CD8-positive, alpha-beta memory T cell (primary cell): ENCODE measurements around the gene IQCE. TPM values are rescaled to one million over a fixed set of nuclear protein-coding genes. Genes with fewer than 3 reads are reported as not detected.

Experiments
- CTCF ChIA-PET: fragments of 350-600 bp; sonication (Branson Sonifier 250); formaldehyde crosslinking; loops from one replicate; lab custom pipeline; 2021; ENCODE audit warnings: antibody characterized with exemption; lab: Charles Lee
- POLR2A ChIA-PET: fragments of 350-600 bp; sonication (Branson Sonifier 250); formaldehyde crosslinking; loops from one replicate; lab custom pipeline; 2021; ENCODE audit warnings: antibody characterized with exemption; lab: Charles Lee
- DNase-seq, 5 donors: peaks; one replicate each; pipeline versions ENCODE4 v3.0.0 to v3.0.0-alpha.2; 2020 to 2022; ENCODE audit warnings: mixed read lengths in 1 of 5
- H3K27ac ChIP-seq: one replicate; pipeline ENCODE4 v1.7.0; 2013; ENCODE audit warnings: low read depth, mild to moderate bottlenecking, low read length, moderate library complexity
- H3K27me3 ChIP-seq: 2 replicates; pipeline ENCODE4 v1.7.0; 2013; ENCODE audit warnings: low read length, mild to moderate bottlenecking; ENCODE audit not compliant: insufficient read depth, poor library complexity, severe bottlenecking
- H3K36me3 ChIP-seq: 2 replicates; pipeline ENCODE4 v1.7.0; 2013; ENCODE audit warnings: mild to moderate bottlenecking, low read length, moderate library complexity; ENCODE audit not compliant: insufficient read depth
- H3K4me1 ChIP-seq: 2 replicates; pipeline ENCODE4 v1.7.0; 2013; ENCODE audit warnings: mild to moderate bottlenecking, low read length, moderate library complexity; ENCODE audit not compliant: insufficient read depth
- H3K4me3 ChIP-seq: 2 replicates; pipeline ENCODE4 v1.7.0; 2013; ENCODE audit warnings: mild to moderate bottlenecking, low read length
- H3K9me3 ChIP-seq: 2 replicates; pipeline ENCODE4 v1.7.0; 2013; ENCODE audit warnings: mild to moderate bottlenecking, low read length
- H3K27ac Mint-ChIP-seq, 8 donors: one replicate each; pipeline ENCODE4 v1.8.0; 2020 to 2021; ENCODE audit warnings: mixed read lengths in 8 of 8, mild to moderate bottlenecking in 6 of 8, inconsistent platforms in 3 of 8, moderate library complexity in 3 of 8
- H3K27me3 Mint-ChIP-seq, 2 donors: one replicate each; pipeline ENCODE4 v1.8.0; 2020 to 2021; ENCODE audit warnings: mixed read lengths in 2 of 2, mild to moderate bottlenecking in 1 of 2, moderate library complexity in 1 of 2
- H3K36me3 Mint-ChIP-seq, 3 donors: one replicate each; pipeline ENCODE4 v1.8.0; 2020 to 2021; ENCODE audit warnings: mixed read lengths in 3 of 3, inconsistent platforms in 1 of 3, mild to moderate bottlenecking in 1 of 3
- H3K4me1 Mint-ChIP-seq, 3 donors: one replicate each; pipeline ENCODE4 v1.8.0; 2020 to 2021; ENCODE audit warnings: mixed read lengths in 3 of 3, inconsistent platforms in 1 of 3, mild to moderate bottlenecking in 1 of 3
- H3K4me3 Mint-ChIP-seq, 7 donors: one replicate each; pipeline ENCODE4 v1.8.0; 2020 to 2021; ENCODE audit warnings: mixed read lengths in 7 of 7, mild to moderate bottlenecking in 6 of 7, moderate library complexity in 4 of 7, inconsistent platforms in 2 of 7
- H3K9me3 Mint-ChIP-seq, 5 donors: one replicate each; pipeline ENCODE4 v1.8.0; 2020 to 2022; ENCODE audit warnings: mixed read lengths in 5 of 5, mild to moderate bottlenecking in 3 of 5, moderate library complexity in 2 of 5, inconsistent platforms in 1 of 5
- polyA plus RNA-seq: library from polyadenylated mRNA; unstranded; fragments of 300-500 nt; fragmentation: Illumina TruSeq; gene quantifications from one replicate; pipeline ENCODE4 v1.2.3, GENCODE V29; 2021
- total RNA-seq, 2 experiments: library from RNA; stranded (reverse); gene quantifications; one replicate each; pipeline ENCODE4 v1.2.3, GENCODE V29; 2021

IQCE gene
- total and polyA plus RNA-seq, 3 experiments from 2014 or later: 4.1 to 10.4 (median 9.6) TPM

- Mint-ChIP-seq H3K36me3 (peaks cover 0 to 27% (median 0%) of the 10 kb centered on the region in 3 donors), H3K27ac (peak overlapping the region in 7 of 8 donors; percentile 35 to 87 (median 79)), H3K4me3 (peak overlapping the region; percentile 78 to 92 (median 83)), H3K9me3 (no peaks in the 10 kb centered on the region), H3K27me3 (peaks cover 0 to 1% of the 10 kb centered on the region in 2 donors), H3K4me1 (peaks cover 22 to 45% (median 27%) of the 10 kb centered on the region in 3 donors)
- Histone ChIP-seq H3K27me3 (no peaks in the 10 kb centered on the region), H3K4me1 (peaks cover 37% of the 10 kb centered on the region), H3K9me3 (no peaks in the 10 kb centered on the region), H3K27ac (no peak overlapping the region), H3K36me3 (no peaks in the 10 kb centered on the region), H3K4me3 (peak overlapping the region; percentile 68)
- no peak for DNase-seq
- ChIA-PET CTCF (interaction anchor here (0.5 kb wide), 1 partner anchor 42 kb away, joined by 3 read pairs; no protein-coding TSS in a partner anchor), POLR2A (interaction anchor here (1.0 kb wide), 1 partner anchor 11 kb away, joined by 4 read pairs; no protein-coding TSS in a partner anchor)
Measured at GRCh38 chr7:2518737-2519118, 40.1 kb upstream of the IQCE start.

- POLR2A ChIA-PET: interaction anchor here (0.6 to 2.9 kb wide), 4 partner anchors 8 to 52 kb away, joined by 3 to 25 read pairs (median 5); no protein-coding TSS in a partner anchor
- Mint-ChIP-seq H3K4me3 (peak within 1 kb of the TSS; percentile 96 to 99 (median 98)), H3K27me3 (peaks cover 0 to 1% of the 10 kb centered on the region in 2 donors), H3K4me1 (peaks cover 22 to 49% (median 27%) of the 10 kb centered on the region in 3 donors), H3K9me3 (no peaks in the 10 kb centered on the region), H3K27ac (peak within 1 kb of the TSS; percentile 66 to 97 (median 92)), H3K36me3 (peaks cover 0 to 30% (median 0%) of the 10 kb centered on the region in 3 donors)
- Histone ChIP-seq H3K27me3 (no peaks in the 10 kb centered on the region), H3K27ac (peak within 1 kb of the TSS; percentile 31), H3K9me3 (no peaks in the 10 kb centered on the region), H3K36me3 (no peaks in the 10 kb centered on the region), H3K4me1 (peaks cover 38% of the 10 kb centered on the region), H3K4me3 (peak within 1 kb of the TSS; percentile 77)
- CTCF ChIA-PET: interaction anchor here (0.5 kb wide), 1 partner anchor 42 kb away, joined by 3 read pairs; no protein-coding TSS in a partner anchor
- DNase-seq: peak; percentile 77 to 87 (median 82)
Measured at GRCh38 chr7:2519119-2519930, 39.5 kb upstream of the IQCE start, which contains the start of gene LFNG. TSS of gene LFNG (plus strand) at chr7:2519774. CDS start at chr7:2519862, 88 bp downstream.

- peaks cover 0 to 1% of the 10 kb centered on the region in 2 donors for H3K27me3 Mint-ChIP-seq
- peak overlapping the region; percentile 77 for H3K4me3 ChIP-seq
- H3K4me1 ChIP-seq: peaks cover 47% of the 10 kb centered on the region
- peak overlapping the region; percentile 66 to 97 (median 92) for H3K27ac Mint-ChIP-seq
- ChIA-PET POLR2A (interaction anchor here (1.2 to 2.9 kb wide), 3 partner anchors 9 to 13 kb away, joined by 3 to 25 read pairs (median 5); no protein-coding TSS in a partner anchor), CTCF (interaction anchor here (0.7 to 2.6 kb wide), 5 partner anchors 9 to 69 kb away, joined by 3 to 8 read pairs (median 4); partner anchors contain the start of gene IQCE)
- no peak for DNase-seq
- H3K9me3 ChIP-seq: no peaks in the 10 kb centered on the region
- H3K36me3 ChIP-seq: no peaks in the 10 kb centered on the region
- H3K4me3 Mint-ChIP-seq: peak overlapping the region; percentile 96 to 99 (median 98)
- H3K9me3 Mint-ChIP-seq: no peaks in the 10 kb centered on the region
- peak overlapping the region; percentile 31 for H3K27ac ChIP-seq
- H3K4me1 Mint-ChIP-seq: peaks cover 22 to 51% (median 27%) of the 10 kb centered on the region in 3 donors
- H3K27me3 ChIP-seq: no peaks in the 10 kb centered on the region
- H3K36me3 Mint-ChIP-seq: peaks cover 0 to 31% (median 0%) of the 10 kb centered on the region in 3 donors
Measured at GRCh38 chr7:2520131-2520760, 38.5 kb upstream of the IQCE start.

- peak overlapping the region; percentile 77 for H3K4me3 ChIP-seq
- DNase-seq: no peak
- H3K9me3 ChIP-seq: no peaks in the 10 kb centered on the region
- H3K27ac Mint-ChIP-seq: peak overlapping the region; percentile 66 to 97 (median 92)
- peaks cover 0 to 1% of the 10 kb centered on the region in 2 donors for H3K27me3 Mint-ChIP-seq
- H3K27ac ChIP-seq: peak overlapping the region; percentile 31
- POLR2A ChIA-PET: interaction anchor here (1.2 to 2.9 kb wide), 3 partner anchors 10 to 13 kb away, joined by 3 to 25 read pairs (median 5); no protein-coding TSS in a partner anchor
- H3K4me3 Mint-ChIP-seq: peak overlapping the region; percentile 96 to 99 (median 98)
- H3K4me1 ChIP-seq: peaks cover 53% of the 10 kb centered on the region
- CTCF ChIA-PET: interaction anchor here (1.0 to 2.6 kb wide), 4 partner anchors 10 to 69 kb away, joined by 3 to 8 read pairs (median 6); partner anchors contain the start of gene IQCE
- H3K36me3 ChIP-seq: no peaks in the 10 kb centered on the region
- H3K4me1 Mint-ChIP-seq: peaks cover 22 to 55% (median 30%) of the 10 kb centered on the region in 3 donors
- no peaks in the 10 kb centered on the region for H3K27me3 ChIP-seq
- H3K36me3 Mint-ChIP-seq: peaks cover 0 to 35% (median 0%) of the 10 kb centered on the region in 3 donors
- H3K9me3 Mint-ChIP-seq: no peaks in the 10 kb centered on the region
Measured at GRCh38 chr7:2520761-2521290, 38.0 kb upstream of the IQCE start.

- Mint-ChIP-seq H3K4me3 (peak overlapping the region; percentile 96 to 99 (median 98)), H3K4me1 (peaks cover 22 to 57% (median 30%) of the 10 kb centered on the region in 3 donors), H3K27me3 (peaks cover 0 to 1% of the 10 kb centered on the region in 2 donors), H3K9me3 (no peaks in the 10 kb centered on the region), H3K36me3 (peaks cover 0 to 40% (median 0%) of the 10 kb centered on the region in 3 donors), H3K27ac (peak overlapping the region; percentile 91 to 100 (median 96))
- no peaks in the 10 kb centered on the region for H3K9me3 ChIP-seq
- peaks cover 2% of the 10 kb centered on the region for H3K36me3 ChIP-seq
- ChIA-PET CTCF (interaction anchor here (0.7 to 2.6 kb wide), 5 partner anchors 10 to 70 kb away, joined by 3 to 8 read pairs (median 7); partner anchors contain the start of gene IQCE), POLR2A (interaction anchor here (1.2 to 2.9 kb wide), 4 partner anchors 9 to 47 kb away, joined by 4 to 25 read pairs (median 8); no protein-coding TSS in a partner anchor)
- peak overlapping the region; percentile 40 for H3K27ac ChIP-seq
- DNase-seq: no peak
- H3K4me1 ChIP-seq: peaks cover 58% of the 10 kb centered on the region
- H3K4me3 ChIP-seq: peak overlapping the region; percentile 77
- no peaks in the 10 kb centered on the region for H3K27me3 ChIP-seq
Measured at GRCh38 chr7:2521341-2521745, 37.4 kb upstream of the IQCE start.

- Histone ChIP-seq H3K4me3 (peak overlapping the region; percentile 77), H3K27ac (peak overlapping the region; percentile 40), H3K4me1 (peaks cover 66% of the 10 kb centered on the region), H3K9me3 (no peaks in the 10 kb centered on the region), H3K36me3 (peaks cover 9% of the 10 kb centered on the region), H3K27me3 (no peaks in the 10 kb centered on the region)
- peaks cover 0 to 1% of the 10 kb centered on the region in 2 donors for H3K27me3 Mint-ChIP-seq
- H3K4me3 Mint-ChIP-seq: peak overlapping the region; percentile 96 to 99 (median 98)
- no peaks in the 10 kb centered on the region for H3K9me3 Mint-ChIP-seq
- POLR2A ChIA-PET: interaction anchor here (1.2 to 2.9 kb wide), 3 partner anchors 8 to 47 kb away, joined by 4 to 25 read pairs (median 12); no protein-coding TSS in a partner anchor
- peaks cover 0 to 48% (median 0%) of the 10 kb centered on the region in 3 donors for H3K36me3 Mint-ChIP-seq
- peak; percentile 59 to 86 (median 72) for DNase-seq
- H3K4me1 Mint-ChIP-seq: peaks cover 23 to 64% (median 31%) of the 10 kb centered on the region in 3 donors
- peak overlapping the region; percentile 91 to 100 (median 96) for H3K27ac Mint-ChIP-seq
- CTCF ChIA-PET: interaction anchor here (0.7 to 2.6 kb wide), 4 partner anchors 11 to 37 kb away, joined by 3 to 8 read pairs (median 5); partner anchors contain the start of gene IQCE
Measured at GRCh38 chr7:2521952-2522591, 36.7 kb upstream of the IQCE start.
